Transverse colon (tissue), 4 donors: ENCODE data around the gene CMKLR1. TPM values are rescaled to one million over a fixed set of nuclear protein-coding genes. Genes with fewer than 3 reads are reported as not detected.

Source experiments
- DNase-seq: peaks from one replicate; pipeline ENCODE4 v3.0.0-alpha.2; 2019
- H3K27ac ChIP-seq, 4 donors: fragments of 200-600 bp; sonication (generic); 2 replicates each; pipeline ENCODE4 v1.5.1; 2016 to 2018; ENCODE audit warnings: inconsistent platforms in 4 of 4
- H3K27me3 ChIP-seq: fragments of 200-600 bp; sonication (generic); 2 replicates; pipeline ENCODE4 v1.5.1; 2017; ENCODE audit warnings: inconsistent platforms
- H3K36me3 ChIP-seq, 4 donors: fragments of 200-600 bp; sonication (generic); 2 replicates each; pipeline ENCODE4 v1.5.1; 2017 to 2019; ENCODE audit warnings: inconsistent platforms in 4 of 4
- H3K4me1 ChIP-seq, 4 donors: fragments of 200-600 bp; sonication (generic); 2 replicates each; pipeline ENCODE4 v1.5.1; 2017 to 2020; ENCODE audit warnings: inconsistent platforms in 4 of 4
- H3K4me3 ChIP-seq, 4 donors: fragments of 200-600 bp; sonication (generic); 1 replicate in 1 of 4; 2 replicates in 3 of 4; pipeline versions ENCODE4 v1.5.1 to v1.6.1; 2017 to 2019; ENCODE audit warnings: inconsistent platforms in 4 of 4
- H3K9me3 ChIP-seq, 2 donors: fragments of 200-600 bp; sonication (generic); 2 replicates each; pipeline ENCODE4 v1.5.1; 2017 to 2019; ENCODE audit warnings: inconsistent platforms in 2 of 2
- EP300 ChIP-seq: sonication (generic); formaldehyde crosslinking; IDR thresholded peaks from one replicate; pipeline ENCODE4 v1.6.1; 2017; ENCODE audit warnings: antibody characterized with exemption, low read depth
- POLR2A ChIP-seq: fragments of 450-650 bp; IDR thresholded peaks from one replicate; pipeline ENCODE4 v1.6.1; 2016; ENCODE audit warnings: antibody characterized with exemption, mild to moderate bottlenecking, moderate library complexity
- POLR2AphosphoS5 ChIP-seq, 3 donors: sonication (generic); formaldehyde crosslinking; IDR thresholded peaks; one replicate each; pipeline ENCODE4 v1.6.1; 2016; ENCODE audit warnings: antibody characterized with exemption in 3 of 3
- WGBS, 2 donors: methylation state at CpG; one replicate each; pipeline ENCODE4 v1.1.5; 2018; ENCODE audit warnings: low coverage in 1 of 2; 5-methylcytosine and 5-hydroxymethylcytosine counted together
- in situ Hi-C, 4 donors: fragments of 200-750 bp; cut with MboI; loops; one replicate each; pipeline versions ENCODE4 v1.15.0 to v1.15.1; 2017; ENCODE audit warnings: low sequenced_read_pairs in 3 of 4, low pct_ligation_motif_present in 1 of 4, low pct_unique_long_range_greater_than_20kb in 1 of 4
- intact Hi-C: fragments of 100-400 bp; cut with DNase I; formaldehyde crosslinking; loops from one replicate; pipeline ENCODE4 v1.15.1; 2023; ENCODE audit warnings: low total_unique reads
- total RNA-seq, 4 donors: library from RNA; depleted of rRNA; stranded (reverse); fragments of >200 nt; gene quantifications; one replicate each; pipeline ENCODE4 v1.1.0, GENCODE V29; 2016
- TF ChIP-seq, protein P1 (sequence below), 5 experiments: fragments of 200-600 bp in 3 of 5; fragments of 450-650 bp in 2 of 5; sonication (generic) in 3 of 5; IDR thresholded peaks; 1 replicate in 2 of 5; 2 replicates in 3 of 5; pipeline ENCODE4 v1.5.1; 2016 to 2017; ENCODE audit warnings: antibody characterized with exemption in 5 of 5, inconsistent platforms in 3 of 5, mild to moderate bottlenecking in 2 of 5, moderate library complexity in 1 of 5

The CMKLR1 gene
- total RNA-seq, 4 donors from 2014 or later, result 4.2 to 13.5 (median 4.5) TPM

DNA sequence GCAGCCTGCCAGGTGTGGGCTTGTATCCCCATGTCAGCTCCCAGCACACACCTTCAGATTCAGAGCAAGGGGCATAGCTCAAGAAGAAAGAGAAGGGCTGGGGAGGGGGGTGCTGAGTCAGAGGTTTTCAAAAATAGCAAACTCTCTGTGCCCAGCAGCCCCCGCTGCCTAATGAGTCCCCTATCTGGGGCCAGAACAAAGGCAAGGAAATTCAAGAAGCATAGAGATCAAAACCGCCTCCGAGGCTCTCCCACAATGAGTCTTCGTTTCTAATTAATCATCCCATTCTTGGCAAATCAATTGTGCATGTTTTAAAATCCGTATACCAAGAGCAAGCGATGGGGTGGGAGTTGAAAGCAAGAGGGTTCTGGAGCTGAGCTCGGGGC, 19.5 kb upstream of the CMKLR1 start:
- in situ Hi-C loops (no loop called here), intact Hi-C loops (no loop called here)
- TF ChIP-seq POLR2A (no peak), POLR2AphosphoS5 (IDR thresholded peaks at IDR 0.05) (no peak), EP300 (no peak)
- TF ChIP-seq, protein P1, sequence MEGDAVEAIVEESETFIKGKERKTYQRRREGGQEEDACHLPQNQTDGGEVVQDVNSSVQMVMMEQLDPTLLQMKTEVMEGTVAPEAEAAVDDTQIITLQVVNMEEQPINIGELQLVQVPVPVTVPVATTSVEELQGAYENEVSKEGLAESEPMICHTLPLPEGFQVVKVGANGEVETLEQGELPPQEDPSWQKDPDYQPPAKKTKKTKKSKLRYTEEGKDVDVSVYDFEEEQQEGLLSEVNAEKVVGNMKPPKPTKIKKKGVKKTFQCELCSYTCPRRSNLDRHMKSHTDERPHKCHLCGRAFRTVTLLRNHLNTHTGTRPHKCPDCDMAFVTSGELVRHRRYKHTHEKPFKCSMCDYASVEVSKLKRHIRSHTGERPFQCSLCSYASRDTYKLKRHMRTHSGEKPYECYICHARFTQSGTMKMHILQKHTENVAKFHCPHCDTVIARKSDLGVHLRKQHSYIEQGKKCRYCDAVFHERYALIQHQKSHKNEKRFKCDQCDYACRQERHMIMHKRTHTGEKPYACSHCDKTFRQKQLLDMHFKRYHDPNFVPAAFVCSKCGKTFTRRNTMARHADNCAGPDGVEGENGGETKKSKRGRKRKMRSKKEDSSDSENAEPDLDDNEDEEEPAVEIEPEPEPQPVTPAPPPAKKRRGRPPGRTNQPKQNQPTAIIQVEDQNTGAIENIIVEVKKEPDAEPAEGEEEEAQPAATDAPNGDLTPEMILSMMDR (IDR thresholded peaks at IDR 0.05), result no peak
- 70 to 71% methylated on average over 6 to 7 of the region's 7 CpGs for WGBS, 2 donors
- Histone ChIP-seq H3K4me3 (no peak overlapping the region), H3K9me3 (no peaks in the 10 kb centered on the region), H3K4me1 (no peaks in the 10 kb centered on the region), H3K27ac (no peak overlapping the region), H3K27me3 (no peaks in the 10 kb centered on the region), H3K36me3 (no peaks in the 10 kb centered on the region)
- no peak for DNase-seq

DNA sequence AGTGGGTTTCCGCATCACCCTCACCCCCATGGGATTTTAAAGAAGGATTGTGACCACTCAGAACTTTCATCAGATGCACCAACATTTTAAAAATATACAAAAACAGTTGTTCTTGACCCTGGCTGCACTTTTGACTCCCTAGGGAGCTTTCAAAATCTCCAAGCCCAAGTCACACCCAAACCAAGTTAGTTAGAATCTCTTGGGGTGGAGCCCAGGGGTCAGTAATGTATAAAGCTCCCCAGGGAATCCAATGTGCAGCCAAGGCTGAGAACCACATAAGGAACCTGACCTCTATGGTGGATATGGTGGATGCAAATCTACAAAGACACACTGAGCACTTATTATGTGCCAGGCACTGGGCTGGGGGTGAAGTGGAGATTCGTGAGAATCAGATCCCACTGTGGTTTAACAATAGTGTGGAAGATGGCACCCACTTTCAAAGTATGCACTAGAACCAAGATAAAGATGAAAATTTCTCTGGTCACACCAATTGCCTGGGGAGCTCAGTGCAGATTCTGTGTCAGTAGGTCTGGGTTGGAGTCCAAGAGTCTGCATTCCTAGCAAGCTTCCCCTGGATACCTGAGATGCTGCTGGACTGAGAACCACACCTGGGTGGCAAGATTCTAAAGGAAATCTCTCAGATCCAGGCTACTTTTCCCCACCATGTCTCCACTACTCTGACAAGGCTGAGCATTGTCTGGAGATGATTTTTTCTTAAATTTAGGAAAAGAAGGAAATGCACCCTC, 18.9 kb upstream of the CMKLR1 start:
- DNase-seq, result no peak
- Histone ChIP-seq H3K27ac (no peak overlapping the region), H3K9me3 (no peaks in the 10 kb centered on the region), H3K4me1 (no peaks in the 10 kb centered on the region), H3K4me3 (no peak overlapping the region), H3K27me3 (no peaks in the 10 kb centered on the region), H3K36me3 (no peaks in the 10 kb centered on the region)
- in situ Hi-C loops (no loop called here), intact Hi-C loops (no loop called here)
- TF ChIP-seq EP300 (no peak), POLR2AphosphoS5 (IDR thresholded peaks at IDR 0.05) (no peak), POLR2A (no peak)
- TF ChIP-seq, protein P1 (IDR thresholded peaks at IDR 0.05), result no peak
- 86 to 100% methylated on average over 1 to 2 of the region's 2 CpGs for WGBS, 2 donors

DNA sequence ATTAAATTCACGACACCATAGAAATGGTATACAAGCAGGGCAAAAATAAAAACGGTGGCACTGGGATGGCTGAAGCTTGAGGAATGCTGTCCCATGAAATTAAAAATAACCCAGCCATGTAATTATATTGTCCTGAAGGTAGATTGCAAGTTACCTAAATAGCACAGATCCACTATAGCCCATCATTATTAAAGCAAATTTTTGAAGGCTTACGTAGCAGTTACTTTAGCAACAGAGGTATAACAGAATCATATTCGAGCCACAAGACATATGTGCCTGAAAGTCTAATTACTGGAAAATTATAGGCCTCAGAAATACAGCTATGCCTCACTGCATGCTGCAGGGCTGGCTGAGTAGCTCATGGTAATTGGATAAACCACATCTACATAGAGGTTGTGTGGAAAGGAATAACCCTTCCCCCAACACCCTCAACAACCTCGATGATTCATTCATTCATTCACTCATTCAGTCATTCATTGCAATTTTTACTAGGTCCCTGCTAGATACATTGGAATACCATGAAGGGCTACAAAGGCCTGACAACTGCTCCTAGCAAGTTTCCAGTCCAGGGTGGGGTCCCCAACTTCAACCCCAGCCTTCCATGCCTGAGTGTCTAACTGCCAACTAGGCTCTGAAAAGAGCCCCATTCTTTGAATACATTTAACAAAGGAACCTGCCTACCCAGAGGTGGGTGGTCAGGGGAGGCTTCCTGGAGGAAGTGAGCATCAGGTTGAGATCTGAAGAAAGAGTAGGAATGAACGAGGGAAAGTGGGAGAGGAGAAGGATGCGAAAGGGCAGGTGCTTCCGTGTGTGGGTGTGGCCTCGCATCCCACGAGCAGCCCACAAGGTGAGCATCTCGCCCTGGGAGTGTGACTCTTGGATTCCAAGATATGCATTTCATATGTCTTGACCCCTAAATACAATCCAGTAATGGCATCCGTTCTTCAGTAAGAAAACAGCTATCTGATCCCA, 18.0 kb upstream of the CMKLR1 start:
- TF ChIP-seq, protein P1 (IDR thresholded peaks at IDR 0.05), result no peak
- no peak for TF ChIP-seq POLR2AphosphoS5 (IDR thresholded peaks at IDR 0.05)
- Histone ChIP-seq H3K27me3 (no peaks in the 10 kb centered on the region), H3K4me1 (no peaks in the 10 kb centered on the region), H3K9me3 (no peaks in the 10 kb centered on the region), H3K4me3 (no peak overlapping the region), H3K27ac (no peak overlapping the region), H3K36me3 (no peaks in the 10 kb centered on the region)
- 74 to 82% methylated on average over 12 of the region's 12 CpGs for WGBS, 2 donors
- in situ Hi-C loops, result no loop called here
- intact Hi-C loops, result no loop called here
- no peak for DNase-seq

DNA sequence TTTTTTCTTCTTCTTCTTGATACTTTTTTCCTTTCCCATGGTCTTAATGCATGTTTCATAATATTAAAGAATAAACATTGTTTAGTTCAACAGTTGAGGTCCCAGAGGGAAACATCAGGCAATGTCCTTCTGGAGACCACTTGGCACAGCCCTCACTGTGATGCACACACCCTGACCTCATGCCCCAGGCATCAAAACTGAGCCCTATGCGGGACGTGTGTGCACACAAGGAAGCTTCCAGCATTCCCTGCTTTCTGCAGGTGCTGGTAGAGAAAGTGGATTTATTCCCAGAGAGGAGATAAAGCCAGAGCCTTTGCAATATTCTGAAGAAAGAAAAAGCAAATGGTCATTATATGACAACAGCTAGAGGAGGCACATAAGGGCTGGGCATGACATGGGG, 16.0 kb upstream of the CMKLR1 start:
- no peak overlapping the region for H3K4me3 ChIP-seq
- 63 to 76% methylated on average over 2 of the region's 2 CpGs for WGBS, 2 donors
- intact Hi-C loops (no loop called here), in situ Hi-C loops (no loop called here)
- no peaks in the 10 kb centered on the region for H3K4me1 ChIP-seq
- no peaks in the 10 kb centered on the region for H3K9me3 ChIP-seq
- no peaks in the 10 kb centered on the region for H3K27me3 ChIP-seq
- H3K27ac ChIP-seq, result no peak overlapping the region
- no peaks in the 10 kb centered on the region for H3K36me3 ChIP-seq
- no peak for DNase-seq
- no peak for TF ChIP-seq POLR2A
- TF ChIP-seq, protein P1 (IDR thresholded peaks at IDR 0.05), result no peak
